H1 (cell line): ENCODE results near the gene UBAP1L. TPM values are rescaled to one million over a fixed set of nuclear protein-coding genes. Genes with fewer than 3 reads are reported as not detected.

Experiments used
- CTCF ChIA-PET: fragments of 300-600 bp; sonication (Branson Sonifier 250); formaldehyde crosslinking; loops from one replicate; lab custom pipeline; 2021; ENCODE audit not compliant: partially characterized antibody; lab: Charles Lee
- POLR2A ChIA-PET: fragments of 300-600 bp; sonication (Branson Sonifier 250); formaldehyde crosslinking; loops from one replicate; lab custom pipeline; 2021; ENCODE audit warnings: inconsistent platforms; ENCODE audit not compliant: partially characterized antibody; lab: Charles Lee
- DNase-seq, 2 experiments: peaks; one replicate each; pipeline versions ENCODE4 v3.0.0 to v3.0.0-alpha.2; 2010 to 2022; ENCODE audit warnings: low spot score in 2 of 2, low read depth in 1 of 2, mixed read lengths in 1 of 2
- FAIRE-seq: peaks from 2 replicates; lab custom pipeline; 2011; peaks lifted over from hg19 to GRCh38; lab: Jason Lieb, UNC
- H2AFZ ChIP-seq: 2 replicates; pipeline ENCODE4 v1.8.1; 2012; ENCODE audit warnings: low read length, inconsistent platforms
- H2AK5ac ChIP-seq: 2 replicates; pipeline ENCODE4 v1.6.1; 2013; ENCODE audit warnings: low read depth, low read length
- H2BK120ac ChIP-seq: replicated peaks from 2 replicates; pipeline ENCODE3; 2013; ENCODE audit warnings: low read depth, low read length, inconsistent platforms
- H2BK12ac ChIP-seq: 2 replicates; pipeline ENCODE4 v1.6.1; 2013; ENCODE audit warnings: low read depth, low read length
- H2BK15ac ChIP-seq: 2 replicates; pipeline ENCODE4 v1.6.1; 2013; ENCODE audit warnings: low read length
- H2BK20ac ChIP-seq: 2 replicates; pipeline ENCODE4 v1.6.1; 2013; ENCODE audit warnings: low read length
- H2BK5ac ChIP-seq: 2 replicates; pipeline ENCODE4 v1.6.1; 2013; ENCODE audit warnings: low read depth, low read length
- H3K14ac ChIP-seq: 2 replicates; pipeline ENCODE4 v1.6.1; 2013; ENCODE audit warnings: inconsistent platforms; ENCODE audit not compliant: insufficient read length
- H3K18ac ChIP-seq: 2 replicates; pipeline ENCODE4 v1.6.1; 2013; ENCODE audit warnings: low read length; ENCODE audit errors: extremely low read depth
- H3K23ac ChIP-seq: 2 replicates; pipeline ENCODE4 v1.6.1; 2013; ENCODE audit warnings: inconsistent platforms; ENCODE audit not compliant: insufficient read length
- H3K23me2 ChIP-seq: 2 replicates; pipeline ENCODE4 v1.6.1; 2013; ENCODE audit warnings: low read depth, low read length
- H3K27ac ChIP-seq: 2 replicates; pipeline ENCODE4 v1.6.1; 2011; ENCODE audit warnings: low read depth, low read length, inconsistent platforms
- H3K27me3 ChIP-seq, 4 experiments: replicated peaks in 1 of 4; 1 replicate in 1 of 4; 2 replicates in 3 of 4; pipeline versions ENCODE4 v1.6.1 to v1.8.1; 2011 to 2013; ENCODE audit warnings: low read length in 3 of 4, mild to moderate bottlenecking in 3 of 4, inconsistent platforms in 2 of 4, mixed read lengths in 2 of 4, moderate library complexity in 1 of 4; ENCODE audit not compliant: control insufficient read depth in 3 of 4, insufficient read depth in 3 of 4; ENCODE audit errors: extremely low read depth in 1 of 4
- H3K36me3 ChIP-seq, 4 experiments: 2 replicates each; pipeline versions ENCODE4 v1.6.1 to v1.8.1; 2011 to 2013; ENCODE audit warnings: mild to moderate bottlenecking in 4 of 4, low read length in 3 of 4, moderate library complexity in 2 of 4, control low read depth in 1 of 4, inconsistent platforms in 1 of 4; ENCODE audit not compliant: insufficient read depth in 4 of 4, control insufficient read depth in 2 of 4
- H3K4ac ChIP-seq: replicated peaks from 2 replicates; pipeline ENCODE3; 2013; ENCODE audit warnings: low read length, low read depth, mixed read lengths, inconsistent platforms; ENCODE audit not compliant: insufficient read length
- H3K4me1 ChIP-seq, 4 experiments: replicated peaks in 1 of 4; 1 replicate in 1 of 4; 2 replicates in 3 of 4; pipeline versions ENCODE4 v1.6.1 to v1.8.1; 2011 to 2013; ENCODE audit warnings: low read length in 3 of 4, inconsistent platforms in 2 of 4, mixed read lengths in 1 of 4; ENCODE audit not compliant: insufficient read depth in 4 of 4, control insufficient read depth in 3 of 4
- H3K4me2 ChIP-seq, 2 experiments: 2 replicates each; pipeline versions ENCODE4 v1.6.1 to v1.8.1; 2011 to 2013; ENCODE audit warnings: low read depth in 2 of 2, low read length in 2 of 2, control low read depth in 1 of 2, inconsistent platforms in 1 of 2, mild to moderate bottlenecking in 1 of 2; ENCODE audit not compliant: insufficient read depth in 1 of 2
- H3K4me3 ChIP-seq, 4 experiments: fragments of 200-600, 300-600 bp in 1 of 4; sonication (generic), shearing (Covaris generic), sonication (Bioruptor Twin) in 1 of 4; 2 replicates each; pipeline versions ENCODE4 v1.5.1 to v1.8.1; 2011 to 2016; ENCODE audit warnings: low read length in 4 of 4, low read depth in 3 of 4, control low read depth in 2 of 4, inconsistent platforms in 2 of 4, mild to moderate bottlenecking in 2 of 4, mixed read lengths in 1 of 4, moderate library complexity in 1 of 4; ENCODE audit not compliant: insufficient read depth in 2 of 4; ENCODE audit errors: extremely low read depth in 1 of 4
- H3K56ac ChIP-seq: replicated peaks from 2 replicates; pipeline ENCODE3; 2013; ENCODE audit warnings: low read depth, mild to moderate bottlenecking, mixed read lengths, low read length, inconsistent platforms; ENCODE audit not compliant: insufficient read length
- H3K79me1 ChIP-seq: 2 replicates; pipeline ENCODE4 v1.6.1; 2013; ENCODE audit warnings: low read depth, low read length, control low read depth
- H3K79me2 ChIP-seq, 2 experiments: 2 replicates each; pipeline versions ENCODE4 v1.6.1 to v1.8.1; 2012 to 2013; ENCODE audit warnings: low read length in 2 of 2, mild to moderate bottlenecking in 2 of 2, inconsistent platforms in 1 of 2; ENCODE audit not compliant: insufficient read depth in 2 of 2, control insufficient read depth in 1 of 2
- H3K9ac ChIP-seq, 4 experiments: replicated peaks in 1 of 4; 1 replicate in 1 of 4; 2 replicates in 3 of 4; pipeline versions ENCODE4 v1.6.1 to v1.8.1; 2011 to 2013; ENCODE audit warnings: low read depth in 3 of 4, low read length in 3 of 4, control low read depth in 2 of 4, mild to moderate bottlenecking in 2 of 4, moderate library complexity in 2 of 4, inconsistent platforms in 1 of 4; ENCODE audit errors: extremely low read depth in 1 of 4
- H3K9me3 ChIP-seq, 2 experiments: 2 replicates each; pipeline versions ENCODE4 v1.6.1 to v1.8.1; 2012 to 2013; ENCODE audit warnings: mild to moderate bottlenecking in 2 of 2, moderate library complexity in 2 of 2, control low read depth in 1 of 2, inconsistent platforms in 1 of 2, low read depth in 1 of 2, low read length in 1 of 2, mixed read lengths in 1 of 2; ENCODE audit not compliant: insufficient read depth in 2 of 2
- H4K20me1 ChIP-seq, 2 experiments: replicated peaks in 1 of 2; 2 replicates each; pipeline versions ENCODE3 to v1.8.1; 2011 to 2013; ENCODE audit warnings: inconsistent platforms in 2 of 2, low read length in 2 of 2, mild to moderate bottlenecking in 1 of 2; ENCODE audit not compliant: insufficient read depth in 2 of 2, control insufficient read depth in 1 of 2
- H4K5ac ChIP-seq: 2 replicates; pipeline ENCODE4 v1.6.1; 2013; ENCODE audit warnings: low read length, low read depth, mixed read lengths, inconsistent platforms; ENCODE audit not compliant: insufficient read length
- H4K8ac ChIP-seq: 2 replicates; pipeline ENCODE4 v1.8.0; 2013; ENCODE audit warnings: mild to moderate bottlenecking, moderate library complexity, low read length, inconsistent platforms; ENCODE audit not compliant: insufficient read depth; ENCODE audit errors: extremely low read depth
- H4K91ac ChIP-seq: replicated peaks from 2 replicates; pipeline ENCODE3; 2013; ENCODE audit warnings: low read length, mixed read lengths, inconsistent platforms; ENCODE audit not compliant: insufficient read length
- CTBP2 ChIP-seq: IDR thresholded peaks from 2 replicates; pipeline ENCODE4 v1.7.0; 2011; ENCODE audit warnings: borderline replicate concordance, mild to moderate bottlenecking, moderate library complexity, mixed read lengths, low read length; ENCODE audit not compliant: insufficient read depth, insufficient read length
- EGR1 ChIP-seq: IDR thresholded peaks from 2 replicates; pipeline ENCODE4 v1.6.1; 2011; ENCODE audit warnings: low read depth, low read length, borderline replicate concordance
- HDAC6 ChIP-seq: IDR thresholded peaks from one replicate; pipeline ENCODE4 v1.7.1; 2012; ENCODE audit warnings: low read depth, mild to moderate bottlenecking, inconsistent platforms, low read length, moderate library complexity
- JUN ChIP-seq: IDR thresholded peaks from 2 replicates; pipeline ENCODE4 v1.6.1; 2011; ENCODE audit warnings: low read depth, mild to moderate bottlenecking, improper control_type of control experiment, low read length
- NANOG ChIP-seq: IDR thresholded peaks from 2 replicates; pipeline ENCODE4 v1.6.1; 2011; ENCODE audit warnings: low read length, low read depth, mild to moderate bottlenecking, inconsistent platforms; ENCODE audit not compliant: insufficient read depth, poor library complexity, severe bottlenecking
- NRF1 ChIP-seq: IDR thresholded peaks from 2 replicates; pipeline ENCODE4 v1.6.1; 2011; ENCODE audit warnings: mild to moderate bottlenecking, low read depth, low read length, improper control_type of control experiment
- POU5F1 ChIP-seq: IDR thresholded peaks from 2 replicates; pipeline ENCODE4 v1.6.1; 2011; ENCODE audit warnings: low read depth, mild to moderate bottlenecking, low read length, moderate library complexity
- SIRT6 ChIP-seq: IDR thresholded peaks from one replicate; pipeline ENCODE4 v1.7.1; 2012; ENCODE audit warnings: low read length, inconsistent platforms
- SP2 ChIP-seq: IDR thresholded peaks from 2 replicates; pipeline ENCODE4 v1.6.1; 2012; ENCODE audit warnings: mild to moderate bottlenecking, low read length, inconsistent platforms
- TCF12 ChIP-seq: IDR thresholded peaks from 2 replicates; pipeline ENCODE4 v1.6.1; 2011; ENCODE audit warnings: low read depth, mild to moderate bottlenecking, low read length
- ZNF274 ChIP-seq: IDR thresholded peaks from 2 replicates; pipeline ENCODE4 v1.7.0; 2012; ENCODE audit warnings: low read length, borderline replicate concordance; ENCODE audit errors: extremely low read depth
- WGBS, 2 experiments: shearing (Covaris generic) in 1 of 2; methylation state at CpG; one replicate each; pipeline versions ENCODE4 v1.1.6 to v1.1.7; 2013 to 2015; ENCODE audit warnings: low lambda C conversion rate in 2 of 2, mixed read lengths in 2 of 2, inconsistent platforms in 1 of 2, low coverage in 1 of 2, missing lambda C conversion rate in 1 of 2; ENCODE audit not compliant: insufficient replicate concordance in 2 of 2, insufficient coverage in 1 of 2, insufficient read length in 1 of 2; ENCODE audit errors: extremely low coverage in 1 of 2, missing lambda C conversion rate in 1 of 2; 5-methylcytosine and 5-hydroxymethylcytosine counted together
- polyA plus RNA-seq, 7 experiments: library from polyadenylated mRNA; depleted of rRNA in 3 of 7; stranded (reverse) in 5 of 7; unstranded in 2 of 7; fragments of >200 nt in 5 of 7; fragments of 200-250 nt in 2 of 7; gene quantifications; 1 replicate in 5 of 7; 2 replicates in 1 of 7; 4 replicates in 1 of 7; pipeline versions ENCODE4 v1.2.1 to v1.2.3, GENCODE V29; 2011 to 2013; ENCODE audit warnings: missing spikeins in 2 of 7, mixed read lengths in 2 of 7
- total RNA-seq: library from RNA; stranded (reverse); fragmentation: NEBNext Ultra II Directional; extraction: Animal tissue kit (Norgen Biotek cat#: 25700); gene quantifications from 2 replicates; pipeline ENCODE4 v1.2.1, GENCODE V29; 2021

The UBAP1L gene
- total and polyA plus RNA-seq, 2 of the 8 experiments (the other 6 are each of a cell fraction or from before 2014, with no cell fraction given) = 0.67 to 1.7 TPM

GRCh38 chr15:65051266-65051665, 63.7 kb downstream of the UBAP1L start:
- no peak for FAIRE-seq

More at GRCh38 chr15:65051266-65051665, 63.7 kb downstream of the UBAP1L start:
- DNase-seq = no peak
- Histone ChIP-seq H3K27me3 (no peaks in the 10 kb centered on the region; a peak in 1 of 7 replicates), H3K9me3 (no peaks in the 10 kb centered on the region), H3K27ac (no peak overlapping the region), H4K8ac (no peak overlapping the region), H3K4ac (no peak overlapping the region), H3K79me2 (no peaks in the 10 kb centered on the region), H3K23ac (no peak overlapping the region), H4K20me1 (no peaks in the 10 kb centered on the region), H2BK15ac (no peak overlapping the region), H3K4me1 (no peaks in the 10 kb centered on the region), H2BK5ac (no peak overlapping the region), H3K4me3 (no peak overlapping the region), H3K4me2 (no peak overlapping the region), H3K36me3 (no peaks in the 10 kb centered on the region), H2AFZ (no peak overlapping the region), H3K14ac (no peak overlapping the region), H3K56ac (no peak overlapping the region), H3K9ac (no peak overlapping the region), H3K79me1 (no peaks in the 10 kb centered on the region), H2BK120ac (no peak overlapping the region), H3K18ac (no peak overlapping the region), H4K5ac (no peak overlapping the region), H2AK5ac (no peak overlapping the region), H3K23me2 (no peaks in the 10 kb centered on the region), H2BK20ac (no peak overlapping the region), H4K91ac (no peak overlapping the region), H2BK12ac (no peak overlapping the region)
- 87% methylated on average over 2 of the region's 2 CpGs; no CpG with 5 or more reads in 1 of the 2 experiments for WGBS, 2 experiments
- ChIA-PET POLR2A (interaction anchor here (1.1 kb wide), 1 partner anchor 11 kb away, joined by 5 read pairs; no protein-coding TSS in a partner anchor), CTCF (interaction anchor here (1.3 to 33.2 kb wide), 6 partner anchors 8 to 57 kb away, joined by 4 to 1213 read pairs (median 53); partner anchors contain the start of genes KBTBD13, RASL12 and SLC51B)
- TF ChIP-seq NRF1 (no peak), ZNF274 (no peak), SP2 (no peak), HDAC6 (no peak), JUN (no peak), SIRT6 (no peak), TCF12 (no peak), EGR1 (no peak), CTBP2 (no peak), NANOG (no peak), POU5F1 (no peak)
